Activated CD8-positive, alpha-beta memory T cell treated with anti-CD3 and anti-CD28 coated beads, Interleukin-2, amount 50 U/mL, for 24 hours (primary cell): Measurements from ENCODE around the gene S100A7.
"Not testable (repeated sequence)": the region's sequence is repeated elsewhere in the genome, so short reads cannot be mapped to it uniquely, and the experiment has no call there.

Source experiments
- DNase-seq: peaks from one replicate; pipeline ENCODE4 v3.0.0-alpha.2; 2020; ENCODE audit errors: extremely low read depth

The S100A7 gene

GRCh38 chr1:153431002-153431401 is 29.4 kb downstream of the S100A7 start:
- DNase-seq: no peak

GRCh38 chr1:153430561-153430960 is 29.9 kb downstream of the S100A7 start:
- no peak for DNase-seq

GRCh38 chr1:153430166-153430553 is 30.3 kb downstream of the S100A7 start:
- no peak for DNase-seq

GRCh38 chr1:153429266-153430165 is 30.9 kb downstream of the S100A7 start:
- no peak for DNase-seq

- DNase-seq: no peak
Measured at GRCh38 chr1:153428791-153429190, 31.7 kb downstream of the S100A7 start.

- DNase-seq: no peak
Measured at GRCh38 chr1:153428073-153428638, 32.3 kb downstream of the S100A7 start.

- no peak for DNase-seq
Measured at GRCh38 chr1:153426809-153427208, 33.6 kb downstream of the S100A7 start.

GRCh38 chr1:153422450-153423068 is 37.9 kb downstream of the S100A7 start:
- peak; percentile 28 for DNase-seq

GRCh38 chr1:153420306-153420705 is 40.1 kb downstream of the S100A7 start:
- DNase-seq: no peak

GRCh38 chr1:153419436-153419793 is 41.0 kb downstream of the S100A7 start:
- not testable (repeated sequence) for DNase-seq

GRCh38 chr1:153418758-153419435 is 41.6 kb downstream of the S100A7 start:
- DNase-seq: not testable (repeated sequence)

- DNase-seq: no peak
Measured at GRCh38 chr1:153417136-153417888, 43.1 kb downstream of the S100A7 start.

GRCh38 chr1:153415850-153416570 is 44.4 kb downstream of the S100A7 start, which contains the start of gene S100A7A:
Gene S100A7A, plus strand, starts transcription at chr1:153416520. Its CDS starts 1,563 bp downstream, at chr1:153418083.
- DNase-seq: no peak

- DNase-seq: not testable (repeated sequence)
Measured at GRCh38 chr1:153413961-153414360, 46.5 kb downstream of the S100A7 start.
